Prostate gland (tissue), 2 donors: ENCODE results near the gene PRICKLE3. TPM values are rescaled to one million over a fixed set of nuclear protein-coding genes. Genes with fewer than 3 reads are reported as not detected.
A peak's percentile ranks its signal among the peaks of the same experiment; 100 is the strongest.

Source experiments
- DNase-seq: peaks from one replicate; pipeline ENCODE4 v3.0.0-alpha.2; 2019; ENCODE audit warnings: low spot score
- H3K27ac ChIP-seq, 2 donors: fragments of 200-600 bp; sonication (generic); 2 replicates each; pipeline ENCODE4 v1.5.1; 2017 to 2019
- H3K27me3 ChIP-seq: fragments of 200-600 bp; sonication (generic); replicated peaks from 2 replicates; pipeline ENCODE4 v1.5.1; 2019; ENCODE audit not compliant: insufficient read depth
- H3K36me3 ChIP-seq, 2 donors: fragments of 200-600 bp; sonication (generic); 1 replicate in 1 of 2; 2 replicates in 1 of 2; pipeline versions ENCODE4 v1.5.1 to v1.8.1; 2017 to 2019
- H3K4me1 ChIP-seq: fragments of 200-600 bp; sonication (generic); replicated peaks from 2 replicates; pipeline ENCODE4 v1.5.1; 2019
- H3K4me3 ChIP-seq, 2 donors: fragments of 200-600 bp; sonication (generic); 2 replicates each; pipeline ENCODE4 v1.5.1; 2017 to 2019
- H3K9me3 ChIP-seq: fragments of 200-600 bp; sonication (generic); 2 replicates; pipeline ENCODE4 v1.5.1; 2017
- CTCF ChIP-seq, 4 experiments: fragments of 200-600 bp in 2 of 4; fragments of 450-650 bp in 2 of 4; sonication (generic) in 2 of 4; IDR thresholded peaks; 1 replicate in 3 of 4; 2 replicates in 1 of 4; pipeline ENCODE4 v1.5.1; 2016 to 2019; ENCODE audit warnings: antibody characterized with exemption in 4 of 4, mild to moderate bottlenecking in 2 of 4, moderate library complexity in 2 of 4
- POLR2A ChIP-seq: fragments of 450-650 bp; IDR thresholded peaks from one replicate; pipeline ENCODE4 v1.6.1; 2016; ENCODE audit warnings: antibody characterized with exemption, mild to moderate bottlenecking
- POLR2AphosphoS5 ChIP-seq: sonication (generic); formaldehyde crosslinking; IDR thresholded peaks from one replicate; pipeline ENCODE4 v1.6.1; 2017; ENCODE audit warnings: antibody characterized with exemption
- WGBS: methylation state at CpG from one replicate; pipeline ENCODE4 v1.1.5; 2018; 5-methylcytosine and 5-hydroxymethylcytosine counted together
- intact Hi-C: fragments of 100-400 bp; cut with DNase I; formaldehyde crosslinking; loops from one replicate; pipeline ENCODE4 v1.14.2; 2022
- total RNA-seq, 2 donors: library from RNA; depleted of rRNA; stranded (reverse); fragments of >200 nt; gene quantifications; one replicate each; pipeline ENCODE4 v1.1.0, GENCODE V29; 2016

The PRICKLE3 gene
- total RNA-seq, 2 donors from 2014 or later, result 17.4 to 20.5 TPM

- intact Hi-C loops, result no loop called here
- H3K36me3 ChIP-seq, result no peaks in the 10 kb centered on the region
- no peaks in the 10 kb centered on the region for H3K4me1 ChIP-seq
- TF ChIP-seq POLR2AphosphoS5, result no peak
- TF ChIP-seq CTCF (IDR thresholded peaks at IDR 0.05), result no peak
- no peak for TF ChIP-seq POLR2A
- H3K27me3 ChIP-seq, result no peaks in the 10 kb centered on the region
- DNase-seq, result no peak
- H3K9me3 ChIP-seq, result no peaks in the 10 kb centered on the region
- H3K27ac ChIP-seq, result no peak overlapping the region
- 95% methylated on average over 8 of the region's 10 CpGs for WGBS
- H3K4me3 ChIP-seq, result no peak overlapping the region
Observed at GRCh38 chrX:49231333-49232000, 45.3 kb upstream of the PRICKLE3 start.

DNA sequence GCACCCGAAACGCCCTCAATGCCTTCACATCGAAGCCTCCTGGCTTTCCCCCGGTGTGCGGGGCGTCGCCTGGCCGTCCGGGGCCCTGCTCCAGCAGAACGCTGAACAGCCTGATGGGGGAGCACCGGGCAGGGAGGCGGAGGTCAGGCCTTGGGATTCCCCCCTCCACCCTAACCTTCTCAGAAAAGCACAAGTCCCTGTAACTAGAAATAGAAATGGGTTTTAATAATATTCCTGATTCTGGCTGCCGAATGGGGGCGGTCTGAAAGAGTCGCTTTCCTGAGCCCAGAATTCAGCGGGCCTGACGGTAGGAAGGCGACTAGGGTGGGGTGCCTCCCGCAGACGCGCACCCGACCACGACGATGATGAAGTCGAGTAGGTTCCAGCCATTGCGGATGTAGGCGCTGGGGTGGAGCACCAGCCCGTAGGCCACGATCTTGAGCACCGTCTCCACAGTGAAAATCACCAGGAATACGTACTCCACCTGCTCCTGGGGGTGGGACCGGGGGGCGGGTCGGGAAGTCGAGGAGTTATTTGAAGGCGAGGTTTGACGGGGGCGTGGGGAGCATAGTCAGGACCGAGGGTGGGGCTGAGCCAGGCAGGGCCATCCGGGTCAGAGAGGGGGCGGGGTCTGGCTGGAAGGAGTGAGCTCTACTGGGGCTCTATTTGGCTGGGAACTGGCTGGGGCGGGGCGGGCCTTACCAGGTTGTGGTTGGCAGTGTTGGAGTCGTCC lies 44.5 kb upstream of the PRICKLE3 start:
- peak; percentile 4 for DNase-seq
- no peaks in the 10 kb centered on the region for H3K4me1 ChIP-seq
- H3K9me3 ChIP-seq, result no peaks in the 10 kb centered on the region
- no peaks in the 10 kb centered on the region for H3K27me3 ChIP-seq
- TF ChIP-seq POLR2AphosphoS5 (no peak), POLR2A (no peak), CTCF (IDR thresholded peaks at IDR 0.05) (no peak)
- 14% methylated on average over 38 of the region's 44 CpGs for WGBS
- intact Hi-C loops, result no loop called here
- no peak overlapping the region for H3K4me3 ChIP-seq
- H3K36me3 ChIP-seq, result no peaks in the 10 kb centered on the region
- H3K27ac ChIP-seq, result no peak overlapping the region

- no peak overlapping the region for H3K4me3 ChIP-seq
- 86% methylated on average over 11 of the region's 17 CpGs for WGBS
- no peaks in the 10 kb centered on the region for H3K4me1 ChIP-seq
- DNase-seq, result no peak
- TF ChIP-seq CTCF (IDR thresholded peaks at IDR 0.05) (no peak), POLR2A (no peak), POLR2AphosphoS5 (no peak)
- H3K27me3 ChIP-seq, result no peaks in the 10 kb centered on the region
- intact Hi-C loops, result no loop called here
- no peaks in the 10 kb centered on the region for H3K36me3 ChIP-seq
- no peaks in the 10 kb centered on the region for H3K9me3 ChIP-seq
- H3K27ac ChIP-seq, result no peak overlapping the region
Observed at GRCh38 chrX:49228185-49228584, 42.0 kb upstream of the PRICKLE3 start.

GRCh38 chrX:49227726-49228125 lies 41.6 kb upstream of the PRICKLE3 start:
- TF ChIP-seq POLR2AphosphoS5 (no peak), CTCF (IDR thresholded peaks at IDR 0.05) (no peak), POLR2A (no peak)
- H3K4me1 ChIP-seq, result no peaks in the 10 kb centered on the region
- H3K27me3 ChIP-seq, result no peaks in the 10 kb centered on the region
- WGBS, result 100% methylated on average over 1 of the region's 2 CpGs
- H3K36me3 ChIP-seq, result no peaks in the 10 kb centered on the region
- no peak for DNase-seq
- no peak overlapping the region for H3K27ac ChIP-seq
- no peaks in the 10 kb centered on the region for H3K9me3 ChIP-seq
- intact Hi-C loops, result no loop called here
- H3K4me3 ChIP-seq, result no peak overlapping the region

DNA sequence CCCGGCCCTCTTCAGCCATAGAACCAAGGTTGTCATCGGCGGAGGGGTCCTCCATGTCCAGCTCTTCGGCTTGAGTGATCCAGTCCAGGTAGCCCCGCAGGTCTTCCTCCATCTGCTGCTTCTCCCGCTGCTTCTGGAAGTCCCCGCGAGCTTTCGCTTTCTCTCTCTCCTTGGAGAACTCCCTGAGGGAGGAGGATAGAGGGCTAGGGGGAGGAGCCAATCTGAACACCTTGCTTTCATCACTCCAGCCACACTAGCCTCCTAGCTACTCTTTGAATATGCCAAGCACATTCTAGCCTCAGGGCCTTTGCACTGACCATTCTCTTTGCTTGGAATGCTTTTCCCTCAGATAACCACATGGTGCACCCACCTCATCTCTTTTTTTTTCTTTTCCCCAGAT lies 40.8 kb upstream of the PRICKLE3 start:
- no peak overlapping the region for H3K4me3 ChIP-seq
- H3K36me3 ChIP-seq, result no peaks in the 10 kb centered on the region
- WGBS, result 92% methylated on average over 9 of the region's 9 CpGs
- TF ChIP-seq POLR2A (no peak), CTCF (IDR thresholded peaks at IDR 0.05) (no peak), POLR2AphosphoS5 (no peak)
- intact Hi-C loops, result no loop called here
- H3K4me1 ChIP-seq, result no peaks in the 10 kb centered on the region
- DNase-seq, result no peak
- H3K9me3 ChIP-seq, result no peaks in the 10 kb centered on the region
- H3K27me3 ChIP-seq, result no peaks in the 10 kb centered on the region
- no peak overlapping the region for H3K27ac ChIP-seq
